IPS DF 4.7 (cell line): ENCODE measurements around the gene OLFML2B.
"Not testable (repeated sequence)": the region's sequence is repeated elsewhere in the genome, so short reads cannot be mapped to it uniquely, and the experiment has no call there.

ENCODE experiments used
- DNase-seq: peaks from one replicate; pipeline ENCODE4 v3.0.0-alpha.2; 2013; ENCODE audit warnings: low spot score; ENCODE audit errors: extremely low read depth

OLFML2B gene

DNA sequence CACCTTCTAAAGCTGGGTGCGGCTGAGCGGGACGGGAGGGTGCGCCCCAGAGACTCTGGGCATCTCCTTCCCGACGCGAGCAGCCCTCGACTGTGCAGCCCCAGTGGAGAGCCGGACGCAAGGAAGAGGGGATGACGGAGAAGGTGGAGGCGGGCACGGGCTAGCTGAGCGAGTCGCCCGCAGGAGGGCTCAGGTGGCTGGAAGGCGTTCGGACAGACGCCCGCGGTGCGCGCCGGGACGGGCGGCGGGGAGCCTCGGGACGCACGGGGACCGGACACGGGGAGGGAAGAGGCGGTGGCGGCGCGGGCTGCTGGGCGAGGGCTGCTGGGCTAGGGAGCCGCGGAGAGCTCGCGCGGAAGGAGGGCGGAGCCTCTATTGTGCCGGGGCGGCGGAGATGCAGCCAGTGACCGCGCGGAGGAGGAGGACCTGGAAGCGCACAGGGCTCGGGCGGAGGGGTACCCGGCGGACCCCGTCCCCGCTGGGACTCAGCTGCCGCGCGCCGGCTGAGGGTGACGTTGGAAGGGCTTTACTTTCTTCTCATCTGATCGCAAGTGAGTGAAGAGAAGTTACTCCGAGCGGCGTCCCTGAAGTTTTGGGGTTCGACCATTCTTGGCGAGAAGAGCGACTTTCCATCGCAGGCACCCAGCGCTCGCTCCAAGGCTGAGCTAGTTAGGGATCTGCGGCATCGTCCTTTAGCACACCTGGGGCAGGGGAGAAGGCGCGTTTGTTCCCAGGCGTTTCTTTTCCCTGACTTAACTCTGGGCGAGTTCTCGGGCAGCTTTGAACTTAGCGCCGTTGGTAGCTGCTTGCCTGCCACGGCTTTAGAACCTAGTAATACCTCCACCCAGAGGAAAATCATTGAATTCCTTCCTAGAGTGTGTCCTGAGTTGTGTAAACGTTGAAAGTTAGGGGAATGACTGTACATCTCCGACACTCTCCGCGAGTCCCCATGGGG, at the start of gene OLFML2B:
Gene OLFML2B, minus strand, starts transcription at position 323 of the 955 bp plus-strand sequence. CDS start 439 bp downstream, outside the sequence.
- DNase-seq: no peak

- DNase-seq: no peak
Measured at GRCh38 chr1:162072740-162073139, 49.1 kb upstream of the OLFML2B start.

GRCh38 chr1:162070825-162071224, 47.2 kb upstream of the OLFML2B start:
- no peak for DNase-seq

DNA sequence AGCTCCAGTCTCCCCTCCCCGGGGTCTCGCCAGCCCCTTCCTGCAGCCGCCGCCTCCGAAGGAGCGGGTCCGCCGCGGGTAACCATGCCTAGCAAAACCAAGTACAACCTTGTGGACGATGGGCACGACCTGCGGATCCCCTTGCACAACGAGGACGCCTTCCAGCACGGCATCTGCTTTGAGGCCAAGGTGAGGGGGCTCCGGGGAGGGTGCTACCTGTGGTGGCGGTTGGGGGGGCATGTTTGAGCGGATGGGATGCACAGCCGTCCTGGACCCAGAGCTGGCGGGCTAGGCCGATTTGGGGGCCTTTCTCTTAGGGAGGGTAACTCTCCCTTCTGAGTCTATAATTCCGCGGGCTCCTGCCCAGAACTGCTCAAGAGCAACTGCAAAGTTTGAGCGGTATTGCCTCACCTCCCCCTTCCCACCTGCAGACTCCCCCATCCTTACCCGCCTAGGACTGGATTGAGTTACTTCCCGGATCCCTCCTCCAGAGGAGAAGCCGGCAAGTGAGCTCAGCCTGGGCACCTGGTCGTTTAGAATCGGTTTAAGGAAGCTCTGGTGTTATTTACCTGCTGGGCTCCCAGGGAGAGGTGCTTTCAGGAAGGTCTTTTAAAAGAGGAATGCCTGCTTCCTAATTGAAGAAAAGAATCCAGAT, 46.6 kb upstream of the OLFML2B start:
- DNase-seq: no peak

DNA sequence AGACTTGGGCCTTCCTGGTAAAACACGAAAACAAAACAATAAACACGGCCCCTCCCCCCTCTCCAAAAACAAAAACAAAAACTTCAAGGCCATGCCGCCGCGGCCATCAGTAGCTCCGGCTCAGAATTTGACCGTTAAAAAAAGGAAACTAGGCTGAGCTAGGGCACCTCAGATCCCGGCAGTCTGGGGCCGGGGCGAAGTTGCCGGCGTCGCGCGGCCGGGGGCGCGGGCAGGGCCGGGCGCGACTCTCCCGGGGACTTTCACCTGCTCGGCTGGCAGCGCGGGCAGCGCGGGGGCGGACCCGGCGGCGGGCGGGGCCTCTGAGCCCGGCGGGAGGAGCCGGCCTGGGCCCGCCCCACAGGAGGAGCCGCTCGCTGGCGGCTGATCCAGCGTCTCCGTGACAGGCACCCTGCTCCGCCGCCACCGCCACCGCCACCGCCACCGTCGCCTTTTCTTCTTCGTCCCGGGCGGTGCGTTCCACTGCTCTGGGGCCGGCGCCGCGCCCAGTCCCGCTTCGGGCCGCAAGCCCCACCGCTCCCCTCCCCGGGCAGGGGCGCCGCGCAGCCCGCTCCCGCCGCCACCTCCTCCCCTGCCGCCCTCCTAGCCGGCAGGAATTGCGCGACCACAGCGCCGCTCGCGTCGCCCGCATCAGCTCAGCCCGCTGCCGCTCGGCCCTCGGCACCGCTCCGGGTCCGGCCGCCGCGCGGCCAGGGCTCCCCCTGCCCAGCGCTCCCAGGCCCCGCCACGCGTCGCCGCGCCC, 45.8 kb upstream of the OLFML2B start, which contains the start of gene NOS1AP:
Gene NOS1AP, plus strand, starts transcription at position 358 of the 760 bp plus-strand sequence. CDS start 487 bp downstream, outside the sequence.
- DNase-seq: no peak

- DNase-seq: no peak
Measured at GRCh38 chr1:162068301-162068700, 44.6 kb upstream of the OLFML2B start.

DNA sequence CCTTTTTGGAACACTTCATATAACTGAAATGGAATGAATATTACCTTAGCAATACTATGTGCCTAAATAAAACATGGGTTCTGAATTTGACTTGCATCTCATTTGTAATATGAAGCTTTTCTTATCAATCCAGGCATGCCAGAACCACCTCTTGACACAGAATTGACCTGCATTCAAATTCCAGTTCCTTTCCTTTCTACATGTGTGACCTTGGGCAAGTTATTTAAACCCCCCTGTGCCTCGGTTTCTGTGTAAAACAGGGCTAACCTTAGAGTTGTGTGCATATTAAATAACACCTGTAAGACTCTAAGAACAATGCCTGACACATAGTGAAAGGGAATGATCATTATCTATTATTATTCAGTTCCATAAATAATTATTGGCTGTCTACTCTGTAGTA, 43.8 kb upstream of the OLFML2B start:
- DNase-seq: no peak

DNA sequence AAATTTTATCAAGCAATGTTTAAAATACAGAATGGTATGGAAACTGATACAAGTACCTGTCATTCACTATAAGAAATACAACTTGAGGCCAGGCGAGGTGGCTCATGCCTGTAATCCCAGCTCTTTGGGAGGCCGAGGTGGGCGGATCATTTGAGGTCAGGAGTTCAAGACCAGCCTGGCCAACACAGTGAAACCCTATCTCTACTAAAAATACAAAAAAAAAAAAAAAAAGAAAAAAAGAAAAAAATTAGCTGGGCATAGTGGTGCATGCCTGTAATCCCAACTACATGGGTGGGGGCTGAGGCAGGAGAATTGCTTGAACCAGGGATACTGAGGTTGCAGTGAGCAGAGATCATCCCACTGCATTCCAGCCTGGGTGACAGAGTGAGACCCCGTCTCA, 43.2 kb upstream of the OLFML2B start:
- not testable (repeated sequence) for DNase-seq

- DNase-seq: no peak
Measured at GRCh38 chr1:162065016-162065415, 41.3 kb upstream of the OLFML2B start.

DNA sequence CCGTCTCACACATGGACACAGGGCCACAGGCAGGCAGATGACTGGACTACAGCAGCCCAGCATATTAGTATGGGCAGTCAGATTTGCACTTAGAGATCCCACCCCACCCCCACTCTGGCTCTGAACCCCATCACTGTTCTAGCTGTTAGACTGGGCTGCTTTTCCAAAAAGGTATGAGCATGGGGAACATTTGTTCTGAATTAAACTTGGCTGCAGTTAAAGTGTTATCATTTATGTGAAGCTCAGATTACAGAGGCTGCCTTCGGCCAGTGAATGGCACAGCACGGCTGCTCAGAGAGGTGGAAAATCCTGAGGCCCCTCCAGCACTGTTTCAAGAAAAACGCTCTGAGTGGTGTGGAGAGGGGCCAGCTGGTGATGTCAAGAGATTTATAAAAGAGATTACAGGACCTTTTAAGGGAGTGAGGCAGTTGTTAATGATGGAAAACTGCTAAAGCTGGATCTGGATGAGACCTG, 38.9 kb upstream of the OLFML2B start:
- no peak for DNase-seq

DNA sequence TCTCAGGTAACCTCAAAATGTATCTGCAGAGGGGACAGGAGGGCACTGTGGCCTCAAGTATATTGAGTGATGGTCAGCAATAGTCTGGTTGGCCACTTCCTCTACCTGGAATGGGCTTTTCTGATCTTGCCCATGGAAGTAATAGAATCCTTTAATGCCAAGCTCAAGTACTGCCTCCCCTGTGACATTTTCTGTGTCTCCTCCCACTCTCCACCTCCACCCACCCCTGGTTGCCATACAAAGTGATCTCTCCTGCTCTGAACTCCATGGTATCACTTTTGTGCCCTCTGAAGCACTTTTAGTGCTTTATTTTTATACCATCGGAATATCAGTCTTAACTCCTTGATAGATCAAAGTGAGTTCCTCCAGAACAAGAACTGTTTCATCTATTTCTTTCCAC, 36.6 kb upstream of the OLFML2B start:
- DNase-seq: no peak

DNA sequence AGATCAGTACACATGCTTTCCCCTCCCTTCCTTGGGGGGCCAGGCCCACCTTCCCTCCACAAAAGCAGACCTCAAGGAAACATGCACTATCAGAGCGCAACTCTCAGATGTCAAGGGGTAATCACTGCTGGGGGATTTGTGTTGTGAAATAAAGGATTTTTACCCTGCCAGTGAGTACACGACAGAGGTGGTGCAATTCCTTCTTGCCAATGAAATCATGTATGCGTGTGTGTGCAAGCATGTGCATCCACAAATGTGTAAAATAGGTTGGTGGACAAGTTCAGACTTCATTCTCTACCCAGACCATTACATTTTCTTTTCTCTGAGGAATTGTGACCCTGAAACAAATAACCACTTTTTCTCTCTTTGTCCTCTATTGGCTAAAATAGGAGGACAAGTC, 36.1 kb upstream of the OLFML2B start:
- DNase-seq: no peak

DNA sequence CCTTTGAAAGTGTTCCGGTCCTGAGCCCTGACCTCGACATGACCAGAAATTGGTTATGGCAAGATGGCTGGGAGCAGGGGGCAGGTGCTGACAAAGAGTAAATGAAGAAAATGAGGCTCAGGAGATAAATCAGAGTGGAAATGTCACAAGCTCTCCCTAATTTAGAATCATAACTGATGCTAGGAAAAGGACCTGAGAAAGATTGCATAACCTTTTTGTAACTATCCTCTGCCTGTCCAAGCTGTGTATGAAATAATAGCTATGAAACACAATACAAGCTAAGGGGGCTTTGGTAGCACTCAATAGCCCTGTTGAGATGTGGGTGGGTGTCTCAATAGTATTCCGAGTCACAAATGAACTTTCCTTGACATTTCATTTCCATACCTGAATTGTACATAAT, 32.9 kb upstream of the OLFML2B start:
- no peak for DNase-seq

DNA sequence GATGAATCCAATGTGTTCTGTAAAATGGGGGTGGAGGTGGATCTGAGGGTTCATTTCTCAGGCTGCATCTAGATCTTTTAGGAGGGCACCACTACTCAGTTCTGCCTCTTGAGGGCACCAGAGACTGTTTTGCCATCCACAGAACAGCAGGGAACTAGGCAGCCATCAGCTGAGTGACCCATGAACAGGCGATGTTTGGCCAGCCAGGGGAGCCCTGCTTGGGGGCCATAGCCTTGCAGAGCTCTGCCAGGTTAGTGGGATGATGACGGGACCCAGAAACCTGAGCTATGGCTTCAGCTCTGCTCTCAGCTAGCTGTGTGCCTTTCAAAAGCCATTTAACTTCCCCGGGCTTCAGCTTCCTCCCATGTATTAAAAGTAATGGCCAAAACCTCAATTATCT, 32.4 kb upstream of the OLFML2B start:
- DNase-seq: no peak

DNA sequence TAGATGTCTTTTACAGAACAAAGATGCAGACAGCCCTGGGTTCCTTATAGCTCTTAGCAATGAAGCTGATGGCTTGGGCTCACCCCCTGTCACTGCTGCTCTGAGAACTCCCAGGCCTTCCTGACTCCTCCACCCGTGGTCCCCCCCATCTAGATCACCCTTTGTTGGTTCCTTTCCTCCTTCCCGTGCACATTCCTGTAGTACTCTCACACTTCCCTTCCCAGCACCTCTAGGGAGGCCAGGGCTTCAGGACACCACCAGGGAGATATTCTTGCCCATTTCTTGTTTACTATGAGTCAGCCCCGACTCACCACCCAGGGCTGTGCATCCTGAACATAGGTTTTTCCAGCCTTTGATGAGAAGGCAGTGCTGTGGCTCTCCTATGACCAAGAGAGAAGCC, 31.4 kb upstream of the OLFML2B start:
- DNase-seq: no peak

- not testable (repeated sequence) for DNase-seq
Measured at GRCh38 chr1:162053949-162054348, 30.3 kb upstream of the OLFML2B start.

DNA sequence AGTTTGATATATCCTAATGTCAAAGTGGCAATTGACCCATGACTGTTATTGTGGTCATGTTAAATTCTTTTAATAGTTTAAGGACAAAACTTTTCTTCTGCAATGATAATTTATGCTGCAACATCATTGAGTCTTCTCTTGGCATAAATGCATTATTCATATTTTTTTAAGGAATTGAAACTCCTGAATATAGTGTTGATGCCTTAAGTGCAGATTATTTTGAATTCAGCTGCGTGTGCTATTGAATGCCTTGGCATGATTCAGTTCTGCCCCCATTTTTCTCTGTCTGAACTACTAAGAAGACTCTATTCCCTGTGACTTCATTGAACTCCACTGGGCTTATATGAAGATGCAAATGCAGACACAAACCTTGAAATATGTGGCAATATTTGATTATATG, 23.3 kb upstream of the OLFML2B start:
- DNase-seq: no peak

- DNase-seq: no peak
Measured at GRCh38 chr1:162042361-162042760, 18.7 kb upstream of the OLFML2B start.

GRCh38 chr1:162040657-162041056, 17.0 kb upstream of the OLFML2B start:
- DNase-seq: no peak

DNA sequence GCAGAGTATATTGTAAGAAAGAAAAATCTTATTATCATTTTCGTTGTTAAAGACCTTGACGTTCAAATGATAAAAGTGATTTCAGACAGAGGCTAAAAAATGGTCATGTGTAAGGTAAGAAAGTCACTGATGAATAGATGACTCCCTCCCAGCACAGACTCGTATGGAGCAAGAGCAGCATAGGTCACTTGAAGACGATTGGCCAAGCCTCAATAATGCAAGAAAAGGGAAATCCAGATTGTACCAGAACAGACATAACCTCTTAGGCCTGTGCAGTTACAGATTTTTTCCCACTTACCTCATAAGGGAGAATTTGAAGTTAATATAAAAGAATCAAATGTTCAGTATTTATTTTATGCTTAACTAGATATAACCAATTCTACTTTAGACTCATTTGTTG, 16.3 kb upstream of the OLFML2B start:
- DNase-seq: no peak

GRCh38 chr1:162038624-162039023, 15.0 kb upstream of the OLFML2B start:
- DNase-seq: no peak

DNA sequence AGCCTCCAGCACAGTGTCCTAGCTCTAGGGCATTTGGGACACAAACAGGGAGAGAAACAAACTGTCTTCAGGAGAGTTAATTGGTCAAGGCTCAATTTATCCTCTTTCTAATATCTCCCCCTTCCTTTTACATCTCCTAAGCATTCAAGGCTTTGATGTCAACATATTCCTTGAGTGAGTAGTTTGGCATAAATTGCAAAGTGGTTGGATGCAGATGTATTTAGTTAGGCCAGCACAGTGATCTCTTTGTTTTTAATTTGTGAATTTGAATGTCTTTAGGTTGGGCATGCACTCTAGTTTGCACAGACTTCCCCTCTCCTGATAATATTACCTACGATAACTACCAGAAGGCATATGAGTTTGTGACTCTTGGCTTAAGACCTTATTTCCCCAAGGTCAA, 12.5 kb upstream of the OLFML2B start:
- no peak for DNase-seq
